Measurements from ENCODE around the gene PEX10.

The PEX10 gene

DNA sequence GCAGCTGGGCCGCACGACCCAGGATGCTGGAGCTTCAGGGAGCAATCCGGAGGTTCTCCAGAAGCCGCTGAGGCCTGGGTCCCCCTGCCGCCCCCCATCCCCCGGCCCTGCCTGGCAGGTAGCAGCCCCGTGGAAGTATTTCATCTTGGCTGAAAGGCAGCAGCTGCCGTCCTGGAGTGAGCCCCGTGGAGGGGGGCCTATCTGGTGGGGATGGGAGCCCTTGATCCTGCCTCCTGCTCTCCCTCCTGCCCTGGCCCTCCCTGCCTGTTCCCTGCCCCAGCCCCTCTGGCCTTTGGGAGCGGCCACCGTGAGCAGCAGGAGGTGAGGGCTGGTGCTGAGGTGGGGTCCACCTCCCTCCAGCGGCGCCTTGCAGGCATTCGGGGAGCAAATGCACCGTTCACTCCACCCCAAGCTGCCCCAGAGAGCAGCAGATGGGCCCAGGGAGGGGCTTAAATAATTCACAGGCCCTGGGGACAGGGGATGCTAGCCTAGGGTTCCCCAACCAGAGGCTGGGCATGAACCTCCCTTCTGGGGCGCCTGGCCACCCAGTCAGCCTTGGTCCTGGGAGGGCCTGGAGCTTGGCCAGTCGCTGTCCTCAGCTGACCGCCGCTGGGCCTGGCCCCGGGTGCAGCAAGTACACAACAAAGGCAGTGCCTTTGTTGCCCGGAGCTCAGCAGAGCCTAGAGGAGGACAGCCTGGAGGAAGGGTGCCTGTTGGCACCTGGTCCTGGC is 40.0 kb upstream of the PEX10 start:
- Histone ChIP-seq H3K27me3 (no peaks in the 10 kb centered on the region), H3K4me3 (no peak overlapping the region), H3K4me2 (peak overlapping the region; percentile 94), H4K20me1 (no peaks in the 10 kb centered on the region), H3K27ac (peak overlapping the region; percentile 84), H3K4me1 (peaks cover 98% of the 10 kb centered on the region), H3K9me3 (no peaks in the 10 kb centered on the region), H3K9ac (peak overlapping the region; percentile 53), H3K36me3 (no peaks in the 10 kb centered on the region)
- TF ChIP-seq Cebpa-rat (IDR thresholded peaks at IDR 0.05) = no peak

GRCh38 chr1:2451741-2452140 is 39.4 kb upstream of the PEX10 start:
- Histone ChIP-seq H3K9ac (peak overlapping the region; percentile 53; the same call in 1 of the 2 replicates), H3K4me1 (peaks cover 98% of the 10 kb centered on the region), H3K4me3 (no peak overlapping the region), H3K27me3 (no peaks in the 10 kb centered on the region), H3K4me2 (peak overlapping the region; percentile 94), H3K36me3 (no peaks in the 10 kb centered on the region), H4K20me1 (no peaks in the 10 kb centered on the region), H3K27ac (peak overlapping the region; percentile 84), H3K9me3 (no peaks in the 10 kb centered on the region)
- TF ChIP-seq Cebpa-rat (IDR thresholded peaks at IDR 0.05) = no peak

DNA sequence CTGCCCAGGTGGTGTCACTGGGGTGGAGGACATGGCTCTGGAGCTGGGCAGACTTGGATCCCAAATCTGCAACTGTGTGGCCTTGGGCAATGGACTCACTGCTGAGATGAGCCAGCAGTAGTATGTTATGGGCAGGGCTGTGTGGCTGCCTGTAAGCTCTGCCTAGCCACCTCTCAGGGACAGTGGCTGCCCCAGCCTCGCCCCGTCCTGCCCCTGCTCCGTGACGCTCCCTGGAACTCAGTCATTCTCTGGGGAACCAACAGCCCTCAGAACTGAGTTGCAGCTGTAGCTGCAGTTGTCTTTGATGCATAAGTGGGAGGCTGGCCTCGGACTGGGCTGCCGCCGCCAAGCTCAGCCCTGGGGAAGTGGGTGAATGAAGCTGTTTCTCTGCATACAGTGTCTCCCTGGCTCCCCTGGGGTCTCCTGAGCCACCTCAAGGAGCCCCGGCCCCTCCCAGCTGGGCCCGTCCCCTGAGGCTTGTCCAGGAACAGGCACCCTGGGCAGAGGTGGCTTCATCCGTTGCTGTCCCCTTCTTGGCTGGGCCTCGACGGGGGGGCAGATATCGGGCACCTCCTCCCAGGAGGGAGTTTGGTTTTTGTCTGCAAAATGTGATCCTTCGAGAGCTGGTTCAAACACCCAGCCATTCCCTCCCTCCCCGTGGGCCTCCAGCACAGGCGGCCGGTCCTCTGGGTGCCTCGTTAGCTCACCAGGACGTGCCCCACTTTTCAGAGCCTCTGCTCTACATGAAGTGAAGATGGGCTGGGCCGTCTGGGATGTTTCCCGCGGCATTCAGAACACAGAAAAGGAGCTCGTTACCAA is 37.5 kb upstream of the PEX10 start:
- Histone ChIP-seq H3K4me3 (no peak overlapping the region), H3K27ac (peak overlapping the region; percentile 73), H3K9me3 (no peaks in the 10 kb centered on the region), H3K4me1 (peaks cover 98% of the 10 kb centered on the region), H3K27me3 (peaks cover 11% of the 10 kb centered on the region), H4K20me1 (peaks cover 2% of the 10 kb centered on the region; the same call in 1 of the 2 replicates), H3K9ac (peak overlapping the region; percentile 21; the same call in 1 of the 2 replicates), H3K36me3 (no peaks in the 10 kb centered on the region), H3K4me2 (peak overlapping the region; percentile 94)
- no peak for TF ChIP-seq Cebpa-rat (IDR thresholded peaks at IDR 0.05)

- Histone ChIP-seq H3K36me3 (no peaks in the 10 kb centered on the region), H3K4me2 (peak overlapping the region; percentile 94), H3K4me3 (no peak overlapping the region), H4K20me1 (peaks cover 17% of the 10 kb centered on the region), H3K27me3 (peaks cover 28% of the 10 kb centered on the region), H3K9me3 (no peaks in the 10 kb centered on the region), H3K4me1 (peaks cover 98% of the 10 kb centered on the region), H3K9ac (peak overlapping the region; percentile 50; the same call in 1 of the 2 replicates), H3K27ac (peak overlapping the region; percentile 75)
- no peak for TF ChIP-seq Cebpa-rat (IDR thresholded peaks at IDR 0.05)
These were observed 35.7 kb upstream of the PEX10 start for GRCh38 chr1:2448098-2448445.

- peaks cover 98% of the 10 kb centered on the region for H3K4me1 ChIP-seq
- peak overlapping the region; percentile 75 for H3K27ac ChIP-seq
- H3K27me3 ChIP-seq = peaks cover 34% of the 10 kb centered on the region
- no peaks in the 10 kb centered on the region for H3K36me3 ChIP-seq
- H3K9ac ChIP-seq = peak overlapping the region; percentile 50; the same call in 1 of the 2 replicates
- H3K4me3 ChIP-seq = peak overlapping the region; percentile 44; the same call in 1 of the 2 replicates
- H3K4me2 ChIP-seq = peak overlapping the region; percentile 94
- peaks cover 23% of the 10 kb centered on the region for H4K20me1 ChIP-seq
- H3K9me3 ChIP-seq = no peaks in the 10 kb centered on the region
- no peak for TF ChIP-seq Cebpa-rat (IDR thresholded peaks at IDR 0.05)
These were observed 35.1 kb upstream of the PEX10 start for GRCh38 chr1:2447276-2448097.

DNA sequence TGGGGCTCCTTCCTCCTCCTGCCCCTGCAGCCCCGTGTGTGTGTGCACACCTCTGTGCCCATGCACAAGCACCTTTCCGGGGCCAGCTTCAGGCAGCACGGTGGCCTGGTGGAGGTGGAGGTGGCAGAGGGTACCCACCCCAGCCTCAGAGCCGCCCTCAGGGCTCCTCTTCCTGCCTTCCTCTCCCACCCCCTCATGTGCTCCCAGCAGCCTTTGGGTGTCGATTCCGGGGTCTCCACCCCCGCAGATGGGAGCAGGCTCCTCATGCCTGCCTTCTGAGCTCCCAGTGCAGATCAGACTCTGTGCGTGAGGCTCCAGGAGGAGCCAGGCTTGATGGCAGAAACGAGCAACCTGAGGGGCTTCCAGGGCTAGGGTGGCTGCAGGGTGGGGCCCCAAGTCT is 34.5 kb upstream of the PEX10 start:
- no peak for TF ChIP-seq Cebpa-rat (IDR thresholded peaks at IDR 0.05)
- H4K20me1 ChIP-seq = peaks cover 25% of the 10 kb centered on the region
- peaks cover 40% of the 10 kb centered on the region for H3K27me3 ChIP-seq
- H3K9me3 ChIP-seq = no peaks in the 10 kb centered on the region
- H3K27ac ChIP-seq = peak overlapping the region; percentile 75
- H3K4me3 ChIP-seq = peak overlapping the region; percentile 44
- H3K9ac ChIP-seq = peak overlapping the region; percentile 38; the same call in 1 of the 2 replicates
- no peaks in the 10 kb centered on the region for H3K36me3 ChIP-seq
- peaks cover 98% of the 10 kb centered on the region for H3K4me1 ChIP-seq
- peak overlapping the region; percentile 94 for H3K4me2 ChIP-seq

DNA sequence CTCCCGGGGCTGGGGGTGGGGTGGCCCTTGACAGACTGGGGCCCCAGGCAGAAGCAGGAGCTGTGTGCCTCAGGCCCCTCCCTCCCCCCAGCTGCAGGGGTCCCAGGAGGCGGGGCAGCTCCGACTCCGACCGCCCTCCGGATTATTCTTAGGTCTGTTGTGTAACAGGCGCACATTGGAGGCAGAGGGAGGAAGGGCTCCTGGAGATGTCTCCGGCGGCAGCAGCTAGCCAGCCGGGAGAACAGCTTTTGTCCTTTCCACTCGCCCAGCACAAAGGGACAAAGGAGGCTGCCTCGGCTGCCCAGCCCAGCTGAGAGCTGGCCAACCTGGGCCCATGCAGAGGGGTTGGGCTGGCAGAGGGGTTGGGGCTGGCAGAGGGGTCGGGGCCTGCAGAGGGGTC is 34.0 kb upstream of the PEX10 start:
- H3K4me3 ChIP-seq = peak overlapping the region; percentile 44
- H3K9me3 ChIP-seq = no peaks in the 10 kb centered on the region
- peaks cover 45% of the 10 kb centered on the region for H3K27me3 ChIP-seq
- H4K20me1 ChIP-seq = peaks cover 25% of the 10 kb centered on the region
- H3K4me1 ChIP-seq = peaks cover 98% of the 10 kb centered on the region
- peak overlapping the region; percentile 38; the same call in 1 of the 2 replicates for H3K9ac ChIP-seq
- H3K36me3 ChIP-seq = no peaks in the 10 kb centered on the region
- peak; percentile 82 for TF ChIP-seq Cebpa-rat (IDR thresholded peaks at IDR 0.05)
- H3K4me2 ChIP-seq = peak overlapping the region; percentile 94
- peak overlapping the region; percentile 75 for H3K27ac ChIP-seq

- Histone ChIP-seq H3K4me2 (peak overlapping the region; percentile 94), H3K9ac (no peak overlapping the region; the same call in 1 of the 2 replicates), H4K20me1 (peaks cover 25% of the 10 kb centered on the region), H3K9me3 (no peaks in the 10 kb centered on the region), H3K4me3 (0 out of 2 replicates have a peak overlapping the region, but pooled peaks have one; percentile 44), H3K27me3 (peaks cover 46% of the 10 kb centered on the region), H3K27ac (peak overlapping the region; percentile 75; the same call in 1 of the 2 replicates), H3K36me3 (no peaks in the 10 kb centered on the region), H3K4me1 (peaks cover 98% of the 10 kb centered on the region)
- TF ChIP-seq Cebpa-rat (IDR thresholded peaks at IDR 0.05) = no peak
These were observed 33.5 kb upstream of the PEX10 start for GRCh38 chr1:2445823-2446215.

DNA sequence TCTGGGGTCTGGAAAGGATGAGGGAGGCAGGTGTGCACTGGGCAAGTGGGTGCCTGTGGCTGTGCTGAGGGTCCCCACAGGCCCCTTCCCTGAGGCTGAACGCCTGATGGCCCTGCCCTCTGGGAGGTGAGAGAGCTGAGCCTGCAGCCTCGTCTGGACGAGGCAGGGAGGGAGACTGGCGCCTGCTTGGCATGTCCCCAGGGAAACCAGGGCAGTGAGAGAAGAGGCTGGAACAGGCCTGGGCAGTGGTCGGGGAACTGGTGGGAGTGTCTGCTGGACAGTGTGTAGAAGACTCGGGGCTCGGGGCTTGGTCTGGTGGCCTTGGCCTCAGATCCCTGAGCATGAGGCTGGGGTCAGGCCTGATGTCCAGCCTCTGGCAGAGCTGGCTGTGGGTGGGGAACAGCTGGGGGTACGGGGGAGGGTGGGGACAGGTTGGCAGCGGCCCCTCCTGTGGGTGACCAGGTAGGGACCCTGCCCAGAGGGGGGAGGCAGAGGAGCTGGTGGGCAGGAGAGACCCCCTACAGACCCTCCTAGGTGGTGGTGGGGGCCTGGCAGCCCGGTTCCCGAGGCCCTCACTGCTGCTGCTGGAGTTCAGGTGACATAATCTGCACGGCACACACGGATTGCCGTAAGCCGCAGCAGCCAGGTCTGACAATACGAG is 32.9 kb upstream of the PEX10 start:
- H4K20me1 ChIP-seq = peaks cover 25% of the 10 kb centered on the region
- no peak overlapping the region for H3K9ac ChIP-seq
- H3K9me3 ChIP-seq = peaks cover 5% of the 10 kb centered on the region
- peaks cover 46% of the 10 kb centered on the region for H3K27me3 ChIP-seq
- H3K4me3 ChIP-seq = no peak overlapping the region
- TF ChIP-seq Cebpa-rat (IDR thresholded peaks at IDR 0.05) = no peak
- H3K27ac ChIP-seq = no peak overlapping the region
- 0 out of 2 replicates have a peak, but pooled peaks cover 4% of the 10 kb centered on the region for H3K36me3 ChIP-seq
- H3K4me1 ChIP-seq = peaks cover 100% of the 10 kb centered on the region
- peak overlapping the region; percentile 94 for H3K4me2 ChIP-seq
